SK-N-SH (cell line): Measurements from ENCODE around the gene SFXN3. TPM values are rescaled to one million over a fixed set of nuclear protein-coding genes. Genes with fewer than 3 reads are reported as not detected.

ENCODE experiments used
- CTCF ChIA-PET: fragments of 300-600, 350-600 bp; formaldehyde crosslinking; extraction: SDS; loops from one replicate; lab custom pipeline; 2021; lab: Yijun Ruan, JAX
- POLR2A ChIA-PET: fragments of 350-600 bp; sonication (Branson Sonifier 250); formaldehyde crosslinking; extraction: SDS; loops from one replicate; lab custom pipeline; 2020; ENCODE audit warnings: antibody characterized with exemption, inconsistent platforms; lab: Yijun Ruan, JAX
- DNase-seq: peaks from one replicate; pipeline ENCODE4 v3.0.0; 2012
- H2AFZ ChIP-seq: fragments of 200-600 bp; sonication (generic); 2 replicates; pipeline ENCODE4 v1.8.1; 2016; ENCODE audit warnings: antibody characterized with exemption, mild to moderate bottlenecking, low read depth
- H3F3A ChIP-seq: fragments of 200-600 bp; sonication (generic); replicated peaks from 2 replicates; pipeline ENCODE3; 2016; ENCODE audit warnings: antibody characterized with exemption, mild to moderate bottlenecking; ENCODE audit not compliant: insufficient read depth
- H3K27ac ChIP-seq, 2 experiments: fragments of 200-500 bp in 1 of 2; fragments of 200-600 bp in 1 of 2; sonication (Bioruptor generic) in 1 of 2; sonication (generic), shearing (Covaris generic) in 1 of 2; 2 replicates each; pipeline versions ENCODE4 v1.5.1 to v1.6.1; 2014 to 2016; ENCODE audit warnings: low read depth in 2 of 2, inconsistent platforms in 1 of 2, low read length in 1 of 2, mild to moderate bottlenecking in 1 of 2, mixed read lengths in 1 of 2
- H3K27me3 ChIP-seq: fragments of 200-600 bp; sonication (generic), shearing (Covaris generic); 2 replicates; pipeline ENCODE4 v1.6.1; 2016; ENCODE audit warnings: mixed run types; ENCODE audit not compliant: insufficient read depth
- H3K36me3 ChIP-seq, 2 experiments: fragments of 200-500 bp in 1 of 2; fragments of 200-600 bp in 1 of 2; sonication (Bioruptor generic) in 1 of 2; sonication (generic) in 1 of 2; replicated peaks in 1 of 2; 2 replicates each; pipeline versions ENCODE3 to v1.5.1; 2014 to 2016; ENCODE audit warnings: low read length in 1 of 2, mild to moderate bottlenecking in 1 of 2; ENCODE audit not compliant: insufficient read depth in 2 of 2, control insufficient read depth in 1 of 2
- H3K4me1 ChIP-seq, 2 experiments: fragments of 200-500 bp in 1 of 2; fragments of 200-600 bp in 1 of 2; sonication (Bioruptor generic) in 1 of 2; sonication (generic), shearing (Covaris generic) in 1 of 2; 2 replicates each; pipeline versions ENCODE4 v1.5.1 to v1.6.1; 2014 to 2016; ENCODE audit warnings: low read depth in 1 of 2, low read length in 1 of 2, mixed run types in 1 of 2; ENCODE audit not compliant: insufficient read depth in 2 of 2, control insufficient read depth in 1 of 2
- H3K4me2 ChIP-seq: fragments of 200-600 bp; sonication (generic), shearing (Covaris generic); 2 replicates; pipeline ENCODE4 v1.6.1; 2017; ENCODE audit warnings: mixed run types
- H3K4me3 ChIP-seq, 2 experiments: fragments of 200-500 bp in 1 of 2; fragments of 200-600 bp in 1 of 2; sonication (Bioruptor generic) in 1 of 2; sonication (generic), shearing (Covaris generic) in 1 of 2; 2 replicates each; pipeline versions ENCODE4 v1.5.1 to v1.8.1; 2014 to 2016; ENCODE audit warnings: low read depth in 2 of 2, inconsistent platforms in 1 of 2, low read length in 1 of 2, mild to moderate bottlenecking in 1 of 2, mixed read lengths in 1 of 2, moderate library complexity in 1 of 2
- H3K79me2 ChIP-seq: fragments of 200-600 bp; sonication (generic); 2 replicates; pipeline ENCODE4 v1.8.1; 2017; ENCODE audit warnings: mild to moderate bottlenecking; ENCODE audit not compliant: insufficient read depth
- H3K9ac ChIP-seq: fragments of 200-600 bp; sonication (generic); 2 replicates; pipeline ENCODE4 v1.6.1; 2017; ENCODE audit warnings: mixed run types
- H3K9me2 ChIP-seq: fragments of 200-600 bp; sonication (generic); 2 replicates; pipeline ENCODE4 v1.6.1; 2017; ENCODE audit warnings: mixed run types
- H3K9me3 ChIP-seq: fragments of 200-600 bp; sonication (generic); 2 replicates; pipeline ENCODE4 v1.6.1; 2017; ENCODE audit warnings: mixed run types, mild to moderate bottlenecking, moderate library complexity
- H4K20me1 ChIP-seq: fragments of 200-600 bp; sonication (generic); 2 replicates; pipeline ENCODE4 v1.6.1; 2017; ENCODE audit warnings: mild to moderate bottlenecking, mixed run types; ENCODE audit not compliant: insufficient read depth
- CHD2 ChIP-seq: fragments of 150-350 bp; IDR thresholded peaks from 2 replicates; pipeline ENCODE4 v1.6.1; 2018; ENCODE audit warnings: low read length; ENCODE audit not compliant: partially characterized antibody
- EZH2phosphoT487 ChIP-seq: fragments of 200-600 bp; sonication (generic); IDR thresholded peaks from 2 replicates; pipeline ENCODE4 v1.6.1; 2017; ENCODE audit warnings: low read depth, mixed run types, mild to moderate bottlenecking, antibody characterized with exemption, moderate library complexity, borderline replicate concordance
- FOXM1 ChIP-seq: IDR thresholded peaks from 2 replicates; pipeline ENCODE4 v1.4.0; 2012; ENCODE audit warnings: low read depth, mild to moderate bottlenecking
- GABPA ChIP-seq: IDR thresholded peaks from 2 replicates; pipeline ENCODE4 v1.4.0; 2012; ENCODE audit warnings: low read depth, mild to moderate bottlenecking
- GATA2 ChIP-seq: sonication (generic); formaldehyde crosslinking; IDR thresholded peaks from 2 replicates; pipeline ENCODE4 v1.5.0; 2020; ENCODE audit warnings: mild to moderate bottlenecking, missing genetic modification reagents
- JUND ChIP-seq: IDR thresholded peaks from 2 replicates; pipeline ENCODE4 v1.4.0; 2012
- MXI1 ChIP-seq: IDR thresholded peaks from 2 replicates; pipeline ENCODE4 v1.6.1; 2012; ENCODE audit warnings: mild to moderate bottlenecking, low read depth, low read length, improper control_type of control experiment
- NFIC ChIP-seq: IDR thresholded peaks from 2 replicates; pipeline ENCODE4 v1.4.0; 2012; ENCODE audit warnings: borderline replicate concordance
- NRF1 ChIP-seq: IDR thresholded peaks from 2 replicates; pipeline ENCODE4 v1.6.1; 2012; ENCODE audit warnings: low read depth, mild to moderate bottlenecking, low read length
- POLR2AphosphoS5 ChIP-seq: IDR thresholded peaks from 2 replicates; pipeline ENCODE4 v1.6.1; 2012; ENCODE audit warnings: low read depth, low read length
- RCOR1 ChIP-seq: fragments of 150-350 bp; IDR thresholded peaks from 2 replicates; pipeline ENCODE4 v1.6.1; 2017; ENCODE audit warnings: antibody characterized with exemption, low read length
- SIN3A ChIP-seq: IDR thresholded peaks from 2 replicates; pipeline ENCODE4 v1.6.1; 2012; ENCODE audit warnings: low read depth, mild to moderate bottlenecking, low read length, moderate library complexity, borderline replicate concordance
- TAF1 ChIP-seq: IDR thresholded peaks from 2 replicates; pipeline ENCODE4 v1.6.1; 2012; ENCODE audit warnings: low read depth, mild to moderate bottlenecking, low read length, moderate library complexity, borderline replicate concordance
- WGBS: methylation state at CpG from one replicate; pipeline ENCODE4 v1.1.6; 2017; ENCODE audit warnings: low lambda C conversion rate; 5-methylcytosine and 5-hydroxymethylcytosine counted together
- polyA plus RNA-seq, 3 experiments: library from polyadenylated mRNA; depleted of rRNA; stranded (reverse); fragments of >200 nt; gene quantifications; 2 replicates each; pipeline ENCODE4 v1.2.3, GENCODE V29; 2012
- TF ChIP-seq, protein P1 (sequence below): fragments of 150-350 bp; IDR thresholded peaks from 2 replicates; pipeline ENCODE4 v1.6.1; 2016; ENCODE audit warnings: mild to moderate bottlenecking, low read depth, low read length
- TF ChIP-seq, protein P2 (sequence below): IDR thresholded peaks from 2 replicates; pipeline ENCODE4 v1.4.0; 2012; ENCODE audit warnings: low read depth
- TF ChIP-seq, protein P3 (sequence below): IDR thresholded peaks from 2 replicates; pipeline ENCODE4 v1.4.0; 2012; ENCODE audit warnings: low read depth, borderline replicate concordance
- TF ChIP-seq, protein P4 (sequence below): IDR thresholded peaks from 2 replicates; pipeline ENCODE4; 2012
- TF ChIP-seq, protein P5 (sequence below): fragments of 200-600 bp; sonication (generic); IDR thresholded peaks from 2 replicates; pipeline ENCODE4 v1.6.1; 2017; ENCODE audit warnings: antibody characterized with exemption, mild to moderate bottlenecking, moderate library complexity
- TF ChIP-seq, protein P6 (sequence below): IDR thresholded peaks from 2 replicates; pipeline ENCODE4 v1.6.1; 2012; ENCODE audit warnings: mild to moderate bottlenecking, low read depth, low read length, moderate library complexity

The SFXN3 gene
- polyA plus RNA-seq, 1 of the 3 experiments (the other 2 are of a cell fraction) = 142 TPM

DNA sequence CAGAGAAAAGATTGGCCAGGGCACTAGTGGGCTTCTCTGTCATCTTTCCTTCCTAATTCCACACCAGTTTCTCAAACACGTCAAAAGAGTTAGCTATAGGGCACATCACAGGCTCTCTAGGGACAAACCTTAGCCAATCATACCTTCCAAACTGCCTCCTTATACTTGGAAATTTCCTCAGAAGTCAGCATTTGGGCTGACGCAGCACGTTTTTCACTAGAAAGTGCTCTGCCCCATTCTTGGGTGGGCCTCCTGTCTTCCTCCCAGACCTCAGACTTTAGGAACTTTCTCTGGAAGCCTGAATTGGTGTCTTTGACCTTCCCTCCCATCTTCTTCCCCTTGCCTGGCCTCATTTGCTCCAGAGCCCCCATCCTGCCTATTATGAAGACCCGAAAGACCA lies 11.1 kb downstream of the SFXN3 start (continued):
- TF ChIP-seq NFIC = no peak
- TF ChIP-seq, protein P1, sequence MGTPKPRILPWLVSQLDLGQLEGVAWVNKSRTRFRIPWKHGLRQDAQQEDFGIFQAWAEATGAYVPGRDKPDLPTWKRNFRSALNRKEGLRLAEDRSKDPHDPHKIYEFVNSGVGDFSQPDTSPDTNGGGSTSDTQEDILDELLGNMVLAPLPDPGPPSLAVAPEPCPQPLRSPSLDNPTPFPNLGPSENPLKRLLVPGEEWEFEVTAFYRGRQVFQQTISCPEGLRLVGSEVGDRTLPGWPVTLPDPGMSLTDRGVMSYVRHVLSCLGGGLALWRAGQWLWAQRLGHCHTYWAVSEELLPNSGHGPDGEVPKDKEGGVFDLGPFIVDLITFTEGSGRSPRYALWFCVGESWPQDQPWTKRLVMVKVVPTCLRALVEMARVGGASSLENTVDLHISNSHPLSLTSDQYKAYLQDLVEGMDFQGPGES = no peak
- no peak for TF ChIP-seq JUND

DNA sequence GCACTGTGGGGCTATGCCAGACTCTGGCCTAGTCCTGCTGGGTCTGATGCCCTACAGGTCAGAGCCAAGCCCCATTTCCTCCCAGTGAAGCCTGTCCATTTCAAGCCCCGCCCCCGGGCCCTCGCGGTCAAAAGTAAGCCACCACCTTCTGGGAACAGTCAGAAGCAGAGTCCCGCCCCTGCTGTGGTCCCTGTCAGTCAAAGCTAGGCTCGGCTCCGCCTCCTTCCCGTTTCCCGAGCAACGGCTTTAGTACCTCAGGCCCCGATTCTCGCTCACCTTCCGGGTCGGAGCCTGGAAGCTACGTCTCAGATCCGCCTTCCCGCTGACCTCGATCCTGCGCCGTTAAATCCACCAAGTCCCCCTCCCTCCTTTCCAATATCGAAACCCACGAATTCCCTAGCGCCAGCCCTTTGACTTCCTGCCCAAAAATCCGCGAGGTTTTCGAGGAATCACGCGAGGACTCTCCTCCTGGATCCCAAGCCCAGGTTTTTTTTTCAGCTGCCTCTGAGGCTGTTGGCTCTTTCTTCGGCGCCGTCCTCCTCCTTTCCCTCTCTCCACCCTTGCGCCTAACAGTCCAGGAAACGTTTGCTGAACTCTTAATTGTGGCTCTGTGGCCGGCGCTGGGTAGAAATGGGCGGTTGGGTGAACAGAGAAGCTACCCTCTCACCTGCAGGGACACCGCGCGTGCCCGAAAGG lies 11.8 kb downstream of the SFXN3 start:
- H3K9me3 ChIP-seq = no peaks in the 10 kb centered on the region
- peak overlapping the region; percentile 87 for H3K9ac ChIP-seq
- H3K27me3 ChIP-seq = no peaks in the 10 kb centered on the region
- peaks cover 10 to 18% of the 10 kb centered on the region in 2 experiments for H3K4me1 ChIP-seq
- peak overlapping the region; percentile 91 for H2AFZ ChIP-seq
- peak overlapping the region; percentile 91 to 97 for H3K27ac ChIP-seq
- ChIA-PET CTCF (interaction anchor here (0.8 to 9.5 kb wide), 17 partner anchors 8 to 99 kb away, joined by 3 to 98 read pairs (median 9); partner anchors contain the start of genes KAZALD1, PDZD7 and SFXN3), POLR2A (interaction anchor here (0.5 to 2.1 kb wide), 17 partner anchors 9 to 773 kb away, joined by 3 to 16 read pairs (median 4); partner anchors contain the start of genes PDZD7 and SFXN3)
- no peaks in the 10 kb centered on the region for H4K20me1 ChIP-seq
- H3K4me3 ChIP-seq = peak overlapping the region; percentile 53 to 68
- H3F3A ChIP-seq = peaks cover 45% of the 10 kb centered on the region
- H3K79me2 ChIP-seq = peaks cover 6% of the 10 kb centered on the region; the same call in 1 of the 2 replicates
- H3K36me3 ChIP-seq = peaks cover 10 to 20% of the 10 kb centered on the region in 2 experiments
- H3K4me2 ChIP-seq = peak overlapping the region; percentile 92
- WGBS = 8% methylated on average over 32 of the region's 40 CpGs
- DNase-seq = peak; percentile 91
- H3K9me2 ChIP-seq = no peaks in the 10 kb centered on the region
- TF ChIP-seq, protein P2, sequence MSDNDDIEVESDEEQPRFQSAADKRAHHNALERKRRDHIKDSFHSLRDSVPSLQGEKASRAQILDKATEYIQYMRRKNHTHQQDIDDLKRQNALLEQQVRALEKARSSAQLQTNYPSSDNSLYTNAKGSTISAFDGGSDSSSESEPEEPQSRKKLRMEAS = peak; percentile 66; the same call in 1 of the 2 replicates
- TF ChIP-seq TAF1 (peak; percentile 88), EZH2phosphoT487 (no peak), RCOR1 (no peak), MXI1 (0 out of 2 replicates have a peak, but pooled peaks have one; percentile 52), FOXM1 (no peak), JUND (no peak; the same call in 1 of the 2 replicates), GABPA (peak; percentile 69), NRF1 (no peak), POLR2AphosphoS5 (peak; percentile 93), SIN3A (peak; percentile 75; the same call in 1 of the 2 replicates), GATA2 (CRISPR knock-in tag) (no peak), CHD2 (peak; percentile 99)
- TF ChIP-seq, protein P3, sequence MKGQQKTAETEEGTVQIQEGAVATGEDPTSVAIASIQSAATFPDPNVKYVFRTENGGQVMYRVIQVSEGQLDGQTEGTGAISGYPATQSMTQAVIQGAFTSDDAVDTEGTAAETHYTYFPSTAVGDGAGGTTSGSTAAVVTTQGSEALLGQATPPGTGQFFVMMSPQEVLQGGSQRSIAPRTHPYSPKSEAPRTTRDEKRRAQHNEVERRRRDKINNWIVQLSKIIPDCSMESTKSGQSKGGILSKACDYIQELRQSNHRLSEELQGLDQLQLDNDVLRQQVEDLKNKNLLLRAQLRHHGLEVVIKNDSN = no peak
- TF ChIP-seq, protein P4, sequence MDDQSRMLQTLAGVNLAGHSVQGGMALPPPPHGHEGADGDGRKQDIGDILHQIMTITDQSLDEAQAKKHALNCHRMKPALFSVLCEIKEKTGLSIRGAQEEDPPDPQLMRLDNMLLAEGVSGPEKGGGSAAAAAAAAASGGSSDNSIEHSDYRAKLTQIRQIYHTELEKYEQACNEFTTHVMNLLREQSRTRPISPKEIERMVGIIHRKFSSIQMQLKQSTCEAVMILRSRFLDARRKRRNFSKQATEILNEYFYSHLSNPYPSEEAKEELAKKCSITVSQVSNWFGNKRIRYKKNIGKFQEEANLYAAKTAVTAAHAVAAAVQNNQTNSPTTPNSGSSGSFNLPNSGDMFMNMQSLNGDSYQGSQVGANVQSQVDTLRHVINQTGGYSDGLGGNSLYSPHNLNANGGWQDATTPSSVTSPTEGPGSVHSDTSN = peak; percentile 98
- TF ChIP-seq, protein P5, sequence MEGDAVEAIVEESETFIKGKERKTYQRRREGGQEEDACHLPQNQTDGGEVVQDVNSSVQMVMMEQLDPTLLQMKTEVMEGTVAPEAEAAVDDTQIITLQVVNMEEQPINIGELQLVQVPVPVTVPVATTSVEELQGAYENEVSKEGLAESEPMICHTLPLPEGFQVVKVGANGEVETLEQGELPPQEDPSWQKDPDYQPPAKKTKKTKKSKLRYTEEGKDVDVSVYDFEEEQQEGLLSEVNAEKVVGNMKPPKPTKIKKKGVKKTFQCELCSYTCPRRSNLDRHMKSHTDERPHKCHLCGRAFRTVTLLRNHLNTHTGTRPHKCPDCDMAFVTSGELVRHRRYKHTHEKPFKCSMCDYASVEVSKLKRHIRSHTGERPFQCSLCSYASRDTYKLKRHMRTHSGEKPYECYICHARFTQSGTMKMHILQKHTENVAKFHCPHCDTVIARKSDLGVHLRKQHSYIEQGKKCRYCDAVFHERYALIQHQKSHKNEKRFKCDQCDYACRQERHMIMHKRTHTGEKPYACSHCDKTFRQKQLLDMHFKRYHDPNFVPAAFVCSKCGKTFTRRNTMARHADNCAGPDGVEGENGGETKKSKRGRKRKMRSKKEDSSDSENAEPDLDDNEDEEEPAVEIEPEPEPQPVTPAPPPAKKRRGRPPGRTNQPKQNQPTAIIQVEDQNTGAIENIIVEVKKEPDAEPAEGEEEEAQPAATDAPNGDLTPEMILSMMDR = no peak
- TF ChIP-seq, protein P6, sequence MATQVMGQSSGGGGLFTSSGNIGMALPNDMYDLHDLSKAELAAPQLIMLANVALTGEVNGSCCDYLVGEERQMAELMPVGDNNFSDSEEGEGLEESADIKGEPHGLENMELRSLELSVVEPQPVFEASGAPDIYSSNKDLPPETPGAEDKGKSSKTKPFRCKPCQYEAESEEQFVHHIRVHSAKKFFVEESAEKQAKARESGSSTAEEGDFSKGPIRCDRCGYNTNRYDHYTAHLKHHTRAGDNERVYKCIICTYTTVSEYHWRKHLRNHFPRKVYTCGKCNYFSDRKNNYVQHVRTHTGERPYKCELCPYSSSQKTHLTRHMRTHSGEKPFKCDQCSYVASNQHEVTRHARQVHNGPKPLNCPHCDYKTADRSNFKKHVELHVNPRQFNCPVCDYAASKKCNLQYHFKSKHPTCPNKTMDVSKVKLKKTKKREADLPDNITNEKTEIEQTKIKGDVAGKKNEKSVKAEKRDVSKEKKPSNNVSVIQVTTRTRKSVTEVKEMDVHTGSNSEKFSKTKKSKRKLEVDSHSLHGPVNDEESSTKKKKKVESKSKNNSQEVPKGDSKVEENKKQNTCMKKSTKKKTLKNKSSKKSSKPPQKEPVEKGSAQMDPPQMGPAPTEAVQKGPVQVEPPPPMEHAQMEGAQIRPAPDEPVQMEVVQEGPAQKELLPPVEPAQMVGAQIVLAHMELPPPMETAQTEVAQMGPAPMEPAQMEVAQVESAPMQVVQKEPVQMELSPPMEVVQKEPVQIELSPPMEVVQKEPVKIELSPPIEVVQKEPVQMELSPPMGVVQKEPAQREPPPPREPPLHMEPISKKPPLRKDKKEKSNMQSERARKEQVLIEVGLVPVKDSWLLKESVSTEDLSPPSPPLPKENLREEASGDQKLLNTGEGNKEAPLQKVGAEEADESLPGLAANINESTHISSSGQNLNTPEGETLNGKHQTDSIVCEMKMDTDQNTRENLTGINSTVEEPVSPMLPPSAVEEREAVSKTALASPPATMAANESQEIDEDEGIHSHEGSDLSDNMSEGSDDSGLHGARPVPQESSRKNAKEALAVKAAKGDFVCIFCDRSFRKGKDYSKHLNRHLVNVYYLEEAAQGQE = no peak
- TF ChIP-seq, protein P1 = no peak
